HFFc6 (cell line): ENCODE results near the gene RHCE. TPM values are rescaled to one million over a fixed set of nuclear protein-coding genes. Genes with fewer than 3 reads are reported as not detected.
"Not testable (repeated sequence)": the region's sequence is repeated elsewhere in the genome, so short reads cannot be mapped to it uniquely, and the experiment has no call there.

Experiments
- DNase-seq: peaks from one replicate; pipeline ENCODE4 v3.0.0-alpha.2; 2018
- H3K27ac Mint-ChIP-seq: 2 replicates; pipeline ENCODE4 v1.8.0; 2020; ENCODE audit warnings: mild to moderate bottlenecking, mixed read lengths
- H3K27me3 Mint-ChIP-seq: 2 replicates; pipeline ENCODE4 v1.8.0; 2021; ENCODE audit warnings: mild to moderate bottlenecking, moderate library complexity, mixed read lengths; ENCODE audit not compliant: insufficient read depth
- H3K36me3 Mint-ChIP-seq: 2 replicates; pipeline ENCODE4 v1.8.0; 2021; ENCODE audit warnings: low read depth, mixed read lengths
- H3K4me1 Mint-ChIP-seq: 2 replicates; pipeline ENCODE4 v1.8.0; 2020; ENCODE audit warnings: low read depth, mixed read lengths
- H3K4me3 Mint-ChIP-seq: 2 replicates; pipeline ENCODE4 v1.8.0; 2020; ENCODE audit warnings: mild to moderate bottlenecking, moderate library complexity, mixed read lengths
- H3K9me3 Mint-ChIP-seq: 2 replicates; pipeline ENCODE4 v1.8.0; 2020; ENCODE audit warnings: mild to moderate bottlenecking, mixed read lengths
- CTCF ChIP-seq: fragments of 200-600 bp; sonication (generic); IDR thresholded peaks from 2 replicates; pipeline ENCODE4 v1.5.0; 2021; ENCODE audit warnings: antibody characterized with exemption, mild to moderate bottlenecking
- total RNA-seq, 6 experiments: library from RNA; stranded (reverse); fragmentation: NEBNext Ultra II Directional; extraction: Animal tissue kit (Norgen Biotek cat#: 25700); gene quantifications; 2 replicates in 1 of 6; 3 replicates in 5 of 6; pipeline ENCODE4 v1.2.3, GENCODE V29; 2021

RHCE gene
- total RNA-seq, 6 experiments from 2014 or later: 0.45 to 1.2 (median 0.54) TPM

- not testable (repeated sequence) for DNase-seq, H3K9me3 Mint-ChIP-seq, H3K27me3 Mint-ChIP-seq, H3K4me3 Mint-ChIP-seq, H3K4me1 Mint-ChIP-seq, H3K36me3 Mint-ChIP-seq, H3K27ac Mint-ChIP-seq
These were observed 10.8 kb downstream of the RHCE start for GRCh38 chr1:25409641-25410427.

- not testable (repeated sequence) for H3K9me3 Mint-ChIP-seq, H3K27me3 Mint-ChIP-seq, H3K4me3 Mint-ChIP-seq
These were observed 14.8 kb downstream of the RHCE start for GRCh38 chr1:25405731-25406305.

GRCh38 chr1:25402947-25403803, 17.4 kb downstream of the RHCE start:
- peaks cover 13% of the 10 kb centered on the region for H3K27me3 Mint-ChIP-seq
- not testable (repeated sequence) for H3K27ac Mint-ChIP-seq, DNase-seq, H3K36me3 Mint-ChIP-seq, H3K4me3 Mint-ChIP-seq, H3K9me3 Mint-ChIP-seq
- peaks cover 13% of the 10 kb centered on the region for H3K4me1 Mint-ChIP-seq
- TF ChIP-seq CTCF: peak; percentile 60

More at GRCh38 chr1:25405731-25406305, 14.8 kb downstream of the RHCE start:
- H3K4me1 Mint-ChIP-seq: peaks cover 13% of the 10 kb centered on the region
- H3K36me3 Mint-ChIP-seq, H3K27ac Mint-ChIP-seq, DNase-seq: not testable (repeated sequence)

GRCh38 chr1:25398079-25398478, 22.5 kb downstream of the RHCE start:
- Mint-ChIP-seq H3K4me1 (peaks cover 29% of the 10 kb centered on the region), H3K27me3 (peaks cover 13% of the 10 kb centered on the region)
- not testable (repeated sequence) for H3K27ac Mint-ChIP-seq, DNase-seq, H3K36me3 Mint-ChIP-seq, H3K4me3 Mint-ChIP-seq, H3K9me3 Mint-ChIP-seq

- Mint-ChIP-seq H3K27me3 (peaks cover 13% of the 10 kb centered on the region), H3K4me1 (peaks cover 24% of the 10 kb centered on the region)
- not testable (repeated sequence) for DNase-seq, H3K4me3 Mint-ChIP-seq, H3K36me3 Mint-ChIP-seq, H3K27ac Mint-ChIP-seq, H3K9me3 Mint-ChIP-seq
These were observed 23.1 kb downstream of the RHCE start for GRCh38 chr1:25397549-25397948.

- Mint-ChIP-seq H3K36me3 (no peaks in the 10 kb centered on the region), H3K9me3 (no peaks in the 10 kb centered on the region), H3K4me1 (peaks cover 26% of the 10 kb centered on the region; the same call in 1 of the 2 replicates), H3K27me3 (no peaks in the 10 kb centered on the region; the same call in 1 of the 2 replicates), H3K4me3 (no peak overlapping the region), H3K27ac (no peak overlapping the region)
- DNase-seq: no peak
- TF ChIP-seq CTCF: no peak
These were observed 27.8 kb downstream of the RHCE start for GRCh38 chr1:25392841-25393240.

GRCh38 chr1:25389721-25390120, 30.9 kb downstream of the RHCE start:
- not testable (repeated sequence) for H3K27me3 Mint-ChIP-seq, H3K36me3 Mint-ChIP-seq, DNase-seq, H3K27ac Mint-ChIP-seq, H3K4me3 Mint-ChIP-seq, H3K9me3 Mint-ChIP-seq
- H3K4me1 Mint-ChIP-seq: peaks cover 16% of the 10 kb centered on the region; the same call in 1 of the 2 replicates

- H3K4me3 Mint-ChIP-seq, H3K36me3 Mint-ChIP-seq, DNase-seq, H3K27me3 Mint-ChIP-seq, H3K27ac Mint-ChIP-seq, H3K9me3 Mint-ChIP-seq: not testable (repeated sequence)
- peaks cover 11% of the 10 kb centered on the region for H3K4me1 Mint-ChIP-seq
These were observed 31.9 kb downstream of the RHCE start for GRCh38 chr1:25388691-25389090.

- DNase-seq, H3K4me3 Mint-ChIP-seq, H3K9me3 Mint-ChIP-seq, H3K27ac Mint-ChIP-seq, H3K36me3 Mint-ChIP-seq, H3K27me3 Mint-ChIP-seq: not testable (repeated sequence)
- H3K4me1 Mint-ChIP-seq: peaks cover 24% of the 10 kb centered on the region
These were observed 33.5 kb downstream of the RHCE start for GRCh38 chr1:25387096-25387495.

- H3K36me3 Mint-ChIP-seq, H3K9me3 Mint-ChIP-seq, H3K4me3 Mint-ChIP-seq, H3K27me3 Mint-ChIP-seq, DNase-seq: not testable (repeated sequence)
- Mint-ChIP-seq H3K4me1 (peaks cover 18% of the 10 kb centered on the region), H3K27ac (peak overlapping the region; percentile 78)
These were observed 36.8 kb downstream of the RHCE start for GRCh38 chr1:25383875-25384274.

GRCh38 chr1:25383090-25383489, 37.5 kb downstream of the RHCE start:
- not testable (repeated sequence) for H3K4me3 Mint-ChIP-seq, H3K27me3 Mint-ChIP-seq, H3K36me3 Mint-ChIP-seq, H3K9me3 Mint-ChIP-seq
- DNase-seq: peak; percentile 73
- Mint-ChIP-seq H3K4me1 (peaks cover 25% of the 10 kb centered on the region), H3K27ac (peak overlapping the region; percentile 78)
